Endodermal cell (in vitro differentiated cells): Measurements from ENCODE around the gene S100P. TPM values are rescaled to one million over a fixed set of nuclear protein-coding genes. Genes with fewer than 3 reads are reported as not detected.
A peak's percentile ranks its signal among the peaks of the same experiment; 100 is the strongest.

ENCODE experiments used
- DNase-seq: peaks from one replicate; pipeline ENCODE4 v3.0.0-alpha.2; 2017
- H3K27ac ChIP-seq: 2 replicates; pipeline ENCODE4 v1.5.1; 2013; ENCODE audit warnings: mild to moderate bottlenecking, low read depth, low read length, moderate library complexity
- H3K27me3 ChIP-seq: 2 replicates; pipeline ENCODE4 v1.6.1; 2013; ENCODE audit warnings: mild to moderate bottlenecking, low read length, moderate library complexity; ENCODE audit not compliant: insufficient read depth, control insufficient read depth, poor library complexity, severe bottlenecking
- H3K36me3 ChIP-seq: 2 replicates; pipeline ENCODE4 v1.7.0; 2013; ENCODE audit warnings: mild to moderate bottlenecking, low read length, moderate library complexity; ENCODE audit not compliant: control insufficient read depth, insufficient read depth
- H3K4me1 ChIP-seq: one replicate; pipeline ENCODE4 v1.7.0; 2013; ENCODE audit warnings: low read length; ENCODE audit not compliant: control insufficient read depth, insufficient read depth
- H3K4me3 ChIP-seq: 2 replicates; pipeline ENCODE4 v1.5.1; 2013; ENCODE audit warnings: mild to moderate bottlenecking, low read length, moderate library complexity
- H3K9ac ChIP-seq: 2 replicates; pipeline ENCODE4 v1.6.1; 2013; ENCODE audit warnings: mild to moderate bottlenecking, low read length, moderate library complexity; ENCODE audit not compliant: poor library complexity, severe bottlenecking; ENCODE audit errors: extremely low read depth
- H3K9me3 ChIP-seq: 2 replicates; pipeline ENCODE4 v1.6.1; 2013; ENCODE audit warnings: mild to moderate bottlenecking, low read length, moderate library complexity; ENCODE audit not compliant: control insufficient read depth
- H3K27ac Mint-ChIP-seq: 2 replicates; pipeline ENCODE4 v1.8.0; 2020; ENCODE audit warnings: mixed read lengths
- H3K27me3 Mint-ChIP-seq: 2 replicates; pipeline ENCODE4 v1.8.0; 2021; ENCODE audit warnings: mild to moderate bottlenecking, mixed read lengths; ENCODE audit not compliant: insufficient read depth
- H3K36me3 Mint-ChIP-seq: 2 replicates; pipeline ENCODE4 v1.8.0; 2020; ENCODE audit warnings: low read depth, mixed read lengths
- H3K4me1 Mint-ChIP-seq: 2 replicates; pipeline ENCODE4 v1.8.0; 2020; ENCODE audit warnings: mixed read lengths
- H3K4me3 Mint-ChIP-seq: 2 replicates; pipeline ENCODE4 v1.8.0; 2020; ENCODE audit warnings: mild to moderate bottlenecking, moderate library complexity, mixed read lengths
- H3K9me3 Mint-ChIP-seq: 2 replicates; pipeline ENCODE4 v1.8.0; 2020; ENCODE audit warnings: mild to moderate bottlenecking, mixed read lengths
- WGBS, 2 experiments: methylation state at CpG; one replicate each; pipeline versions ENCODE4 v1.1.5 to v1.1.7; 2013; ENCODE audit warnings: missing lambda C conversion rate in 2 of 2, mixed read lengths in 1 of 2; ENCODE audit not compliant: insufficient coverage in 1 of 2, insufficient read length in 1 of 2; 5-methylcytosine and 5-hydroxymethylcytosine counted together
- total RNA-seq, 2 donors: library from RNA; stranded (reverse); fragmentation: NEBNext Ultra II Directional in 1 of 2; extraction: Animal tissue kit (Norgen Biotek cat#: 25700) in 1 of 2; gene quantifications; 2 replicates in 1 of 2; 3 replicates in 1 of 2; pipeline ENCODE4 v1.2.1, GENCODE V29; 2021
- TF ChIP-seq, protein P1 (sequence below): fragments of 200-600 bp; sonication (generic); conservative IDR thresholded peaks from 2 replicates; pipeline ENCODE4 v1.5.0; 2021; ENCODE audit warnings: antibody characterized with exemption, mild to moderate bottlenecking

The S100P gene
- total RNA-seq, 2 donors from 2014 or later: not detected

GRCh38 chr4:6658597-6659075 lies 35.0 kb upstream of the S100P start:
- 50 to 55% methylated on average over 28 to 51 of the region's 52 CpGs for WGBS, 2 experiments
- H3K36me3 Mint-ChIP-seq: no peaks in the 10 kb centered on the region

DNA sequence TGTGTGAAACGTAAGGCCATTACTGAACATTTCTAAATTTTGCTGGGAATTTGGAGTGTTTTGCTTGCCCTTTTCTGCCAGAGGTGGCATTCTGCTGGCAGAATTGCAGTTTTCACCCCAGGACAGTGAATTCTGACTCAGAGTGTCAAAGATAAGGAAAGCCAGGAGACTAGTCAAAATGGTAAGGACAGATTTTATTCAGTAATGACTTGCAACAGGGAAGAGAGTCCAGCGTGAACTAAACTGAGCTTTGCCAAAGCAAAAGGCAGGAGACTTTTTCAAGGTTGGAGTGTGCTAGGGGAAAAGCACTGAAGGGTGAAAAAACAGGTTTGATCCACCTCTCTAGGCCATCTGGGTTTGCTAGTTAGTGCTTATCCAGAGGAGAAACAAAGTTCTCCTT lies 33.8 kb upstream of the S100P start:
- no peaks in the 10 kb centered on the region for H3K9me3 Mint-ChIP-seq
- no peak overlapping the region for H3K4me3 ChIP-seq
- H3K9ac ChIP-seq: no peak overlapping the region
- no peaks in the 10 kb centered on the region for H3K36me3 Mint-ChIP-seq
- H3K27ac ChIP-seq: no peak overlapping the region
- H3K4me1 Mint-ChIP-seq: no peaks in the 10 kb centered on the region
- no peaks in the 10 kb centered on the region for H3K4me1 ChIP-seq
- H3K4me3 Mint-ChIP-seq: no peak overlapping the region
- peaks cover 50% of the 10 kb centered on the region for H3K27me3 Mint-ChIP-seq
- TF ChIP-seq, protein P1, sequence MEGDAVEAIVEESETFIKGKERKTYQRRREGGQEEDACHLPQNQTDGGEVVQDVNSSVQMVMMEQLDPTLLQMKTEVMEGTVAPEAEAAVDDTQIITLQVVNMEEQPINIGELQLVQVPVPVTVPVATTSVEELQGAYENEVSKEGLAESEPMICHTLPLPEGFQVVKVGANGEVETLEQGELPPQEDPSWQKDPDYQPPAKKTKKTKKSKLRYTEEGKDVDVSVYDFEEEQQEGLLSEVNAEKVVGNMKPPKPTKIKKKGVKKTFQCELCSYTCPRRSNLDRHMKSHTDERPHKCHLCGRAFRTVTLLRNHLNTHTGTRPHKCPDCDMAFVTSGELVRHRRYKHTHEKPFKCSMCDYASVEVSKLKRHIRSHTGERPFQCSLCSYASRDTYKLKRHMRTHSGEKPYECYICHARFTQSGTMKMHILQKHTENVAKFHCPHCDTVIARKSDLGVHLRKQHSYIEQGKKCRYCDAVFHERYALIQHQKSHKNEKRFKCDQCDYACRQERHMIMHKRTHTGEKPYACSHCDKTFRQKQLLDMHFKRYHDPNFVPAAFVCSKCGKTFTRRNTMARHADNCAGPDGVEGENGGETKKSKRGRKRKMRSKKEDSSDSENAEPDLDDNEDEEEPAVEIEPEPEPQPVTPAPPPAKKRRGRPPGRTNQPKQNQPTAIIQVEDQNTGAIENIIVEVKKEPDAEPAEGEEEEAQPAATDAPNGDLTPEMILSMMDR: no peak
- H3K27me3 ChIP-seq: peaks cover 32% of the 10 kb centered on the region
- 92 to 96% methylated on average over 1 to 2 of the region's 2 CpGs for WGBS, 2 experiments
- no peak overlapping the region for H3K27ac Mint-ChIP-seq
- DNase-seq: no peak
- no peaks in the 10 kb centered on the region for H3K9me3 ChIP-seq
- no peaks in the 10 kb centered on the region for H3K36me3 ChIP-seq

More at GRCh38 chr4:6658597-6659075, 35.0 kb upstream of the S100P start:
- Histone ChIP-seq H3K4me3 (no peak overlapping the region), H3K9me3 (no peaks in the 10 kb centered on the region), H3K36me3 (no peaks in the 10 kb centered on the region), H3K9ac (no peak overlapping the region), H3K27ac (no peak overlapping the region), H3K4me1 (no peaks in the 10 kb centered on the region), H3K27me3 (peaks cover 32% of the 10 kb centered on the region)
- peaks cover 50% of the 10 kb centered on the region for H3K27me3 Mint-ChIP-seq
- no peaks in the 10 kb centered on the region for H3K4me1 Mint-ChIP-seq
- TF ChIP-seq, protein P1: no peak
- DNase-seq: peak; percentile 80
- peak overlapping the region; percentile 44 for H3K4me3 Mint-ChIP-seq
- H3K27ac Mint-ChIP-seq: no peak overlapping the region
- H3K9me3 Mint-ChIP-seq: peaks cover 7% of the 10 kb centered on the region

DNA sequence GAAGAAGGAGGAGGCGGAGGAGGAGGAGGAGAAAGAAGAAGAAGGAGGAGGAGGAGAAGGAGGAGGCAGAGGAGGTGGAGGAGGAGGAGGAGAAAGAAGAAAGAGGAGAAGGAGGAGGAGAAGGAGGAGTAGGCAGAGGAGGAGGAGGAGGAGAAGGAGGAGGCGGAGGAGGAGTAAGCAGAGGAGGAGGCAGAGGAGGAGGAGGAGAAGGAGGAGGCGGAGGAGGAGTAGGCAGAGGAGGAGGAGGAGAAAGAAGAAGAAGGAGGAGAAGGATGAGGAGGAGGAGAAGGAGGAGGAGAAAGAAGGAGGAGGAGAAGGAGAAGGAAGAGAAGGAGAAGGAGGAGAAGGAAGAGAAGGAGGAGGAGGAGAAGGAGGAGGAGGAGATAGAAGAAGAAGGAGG lies 33.2 kb upstream of the S100P start:
- Mint-ChIP-seq H3K27ac (no peak overlapping the region), H3K27me3 (peaks cover 50% of the 10 kb centered on the region), H3K4me1 (no peaks in the 10 kb centered on the region), H3K9me3 (no peaks in the 10 kb centered on the region), H3K4me3 (no peak overlapping the region), H3K36me3 (no peaks in the 10 kb centered on the region)
- 95% methylated on average over 3 of the region's 3 CpGs for WGBS, 2 experiments
- TF ChIP-seq, protein P1: no peak
- Histone ChIP-seq H3K27ac (no peak overlapping the region), H3K9me3 (no peaks in the 10 kb centered on the region), H3K27me3 (peaks cover 32% of the 10 kb centered on the region), H3K36me3 (no peaks in the 10 kb centered on the region), H3K9ac (no peak overlapping the region), H3K4me1 (no peaks in the 10 kb centered on the region), H3K4me3 (no peak overlapping the region)
- DNase-seq: no peak
